BE2C (cell line): Measurements from ENCODE around the gene PSMA2.
"Not testable (repeated sequence)": the region's sequence is repeated elsewhere in the genome, so short reads cannot be mapped to it uniquely, and the experiment has no call there.

Experiments used
- DNase-seq: peaks from one replicate; pipeline ENCODE4 v3.0.0-alpha.2; 2020
- H3K27me3 ChIP-seq: fragments of 250-450 bp; sonication (Bioruptor Pico); 2 replicates; pipeline ENCODE4 v1.5.1; 2020; ENCODE audit warnings: mild to moderate bottlenecking
- H3K36me3 ChIP-seq: fragments of 250-450 bp; sonication (Bioruptor Pico); 2 replicates; pipeline ENCODE4 v1.5.1; 2020; ENCODE audit warnings: mild to moderate bottlenecking
- H3K4me1 ChIP-seq: fragments of 250-450 bp; sonication (Bioruptor Pico); 2 replicates; pipeline ENCODE4 v1.5.1; 2020
- H3K4me3 ChIP-seq: 2 replicates; pipeline ENCODE4 v1.5.1; 2011; ENCODE audit warnings: low read depth, low read length
- H3K9me3 ChIP-seq: fragments of 250-450 bp; sonication (Bioruptor Pico); 2 replicates; pipeline ENCODE4 v1.5.1; 2020
- TF ChIP-seq, protein P1 (sequence below): IDR thresholded peaks from 2 replicates; pipeline ENCODE4 v1.5.1; 2012; ENCODE audit warnings: mild to moderate bottlenecking, low read depth, low read length

Gene PSMA2

DNA sequence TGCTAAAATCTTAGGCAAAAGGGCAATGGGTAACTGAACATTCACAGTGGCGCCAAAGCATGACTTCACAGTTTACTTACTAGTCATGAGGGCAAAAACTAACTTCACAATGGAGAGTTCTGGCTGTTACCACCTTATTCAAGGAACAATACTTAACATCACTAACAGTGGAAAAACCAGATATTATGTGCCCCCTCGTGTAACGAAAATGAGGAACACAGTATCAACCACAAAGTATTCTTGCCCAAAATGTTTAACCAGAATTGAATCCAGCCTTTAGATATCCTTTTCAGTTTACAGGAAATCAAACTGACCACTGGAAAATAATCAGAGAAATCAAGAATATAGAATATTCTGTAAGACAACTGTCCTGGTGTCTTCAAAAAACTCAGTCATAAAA is 29.6 kb downstream of the PSMA2 start:
- H3K4me3 ChIP-seq = no peak overlapping the region
- no peaks in the 10 kb centered on the region for H3K36me3 ChIP-seq
- no peak for DNase-seq
- peaks cover 23% of the 10 kb centered on the region for H3K27me3 ChIP-seq
- H3K4me1 ChIP-seq = no peaks in the 10 kb centered on the region
- H3K9me3 ChIP-seq = no peaks in the 10 kb centered on the region
- TF ChIP-seq, protein P1, sequence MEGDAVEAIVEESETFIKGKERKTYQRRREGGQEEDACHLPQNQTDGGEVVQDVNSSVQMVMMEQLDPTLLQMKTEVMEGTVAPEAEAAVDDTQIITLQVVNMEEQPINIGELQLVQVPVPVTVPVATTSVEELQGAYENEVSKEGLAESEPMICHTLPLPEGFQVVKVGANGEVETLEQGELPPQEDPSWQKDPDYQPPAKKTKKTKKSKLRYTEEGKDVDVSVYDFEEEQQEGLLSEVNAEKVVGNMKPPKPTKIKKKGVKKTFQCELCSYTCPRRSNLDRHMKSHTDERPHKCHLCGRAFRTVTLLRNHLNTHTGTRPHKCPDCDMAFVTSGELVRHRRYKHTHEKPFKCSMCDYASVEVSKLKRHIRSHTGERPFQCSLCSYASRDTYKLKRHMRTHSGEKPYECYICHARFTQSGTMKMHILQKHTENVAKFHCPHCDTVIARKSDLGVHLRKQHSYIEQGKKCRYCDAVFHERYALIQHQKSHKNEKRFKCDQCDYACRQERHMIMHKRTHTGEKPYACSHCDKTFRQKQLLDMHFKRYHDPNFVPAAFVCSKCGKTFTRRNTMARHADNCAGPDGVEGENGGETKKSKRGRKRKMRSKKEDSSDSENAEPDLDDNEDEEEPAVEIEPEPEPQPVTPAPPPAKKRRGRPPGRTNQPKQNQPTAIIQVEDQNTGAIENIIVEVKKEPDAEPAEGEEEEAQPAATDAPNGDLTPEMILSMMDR = no peak

DNA sequence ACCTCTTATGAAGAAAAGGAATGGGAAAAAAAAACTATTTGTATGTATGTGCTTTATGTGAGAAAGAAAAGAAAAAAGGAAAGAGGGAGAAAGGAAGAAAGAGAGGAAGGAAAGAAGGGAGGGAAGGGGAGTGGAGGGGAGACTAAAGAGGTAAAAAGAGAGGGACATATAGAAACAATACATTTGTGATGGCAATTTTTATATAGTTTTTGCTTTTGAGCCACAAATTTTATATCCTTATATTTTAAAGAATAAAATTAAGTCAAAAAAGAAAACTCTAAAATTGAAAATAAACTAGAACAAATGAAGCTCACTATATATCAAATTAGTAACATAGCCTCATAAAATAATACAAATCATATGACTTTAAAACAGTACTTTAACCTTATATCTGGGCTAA is 31.1 kb downstream of the PSMA2 start:
- H3K9me3 ChIP-seq = no peaks in the 10 kb centered on the region
- H3K27me3 ChIP-seq = peaks cover 27% of the 10 kb centered on the region
- H3K36me3 ChIP-seq = no peaks in the 10 kb centered on the region
- no peaks in the 10 kb centered on the region for H3K4me1 ChIP-seq
- TF ChIP-seq, protein P1 = no peak
- no peak for DNase-seq
- no peak overlapping the region for H3K4me3 ChIP-seq

DNA sequence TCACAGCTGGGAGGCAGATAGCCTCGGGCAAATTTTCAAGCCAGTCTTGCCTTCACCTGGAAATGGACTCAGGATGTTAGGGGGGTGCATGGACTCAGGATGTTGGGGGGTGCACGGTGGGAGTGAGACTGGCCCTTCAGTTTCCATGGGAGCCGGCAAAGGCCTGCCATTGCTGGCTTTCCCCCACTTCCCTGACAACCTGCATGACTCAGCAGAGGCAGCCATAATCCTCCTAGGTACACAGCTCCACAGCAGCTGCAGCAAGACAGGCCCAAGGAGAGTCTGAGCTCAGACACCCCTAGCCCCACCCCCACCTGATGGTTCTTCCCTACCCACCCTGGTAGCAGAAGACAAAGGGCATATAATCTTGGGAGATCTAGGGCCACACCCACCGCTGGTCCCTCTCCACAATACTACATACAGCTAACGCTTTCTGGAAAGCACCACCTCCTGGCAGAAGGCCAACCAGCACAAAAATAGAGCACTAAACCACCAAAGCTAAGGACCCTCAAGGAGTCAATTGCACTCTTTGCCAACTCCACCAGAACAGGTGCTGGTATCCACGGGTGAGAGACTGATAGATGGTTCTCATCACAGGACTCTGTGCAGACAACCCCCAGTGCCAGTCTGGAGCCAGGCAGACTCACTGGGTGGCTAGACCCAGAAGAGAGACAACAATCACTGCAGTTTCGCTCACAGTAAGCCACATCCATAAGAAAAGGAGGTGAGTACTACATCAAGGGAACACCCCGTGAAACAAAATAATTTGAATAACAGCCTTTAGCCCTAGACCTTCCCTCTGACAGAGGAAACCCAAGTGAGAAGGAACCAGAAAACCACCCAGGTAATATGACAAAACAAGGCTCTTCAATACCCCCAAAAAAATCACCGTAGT is 38.4 kb downstream of the PSMA2 start:
- no peak for DNase-seq
- Histone ChIP-seq H3K9me3 (no peaks in the 10 kb centered on the region), H3K4me1 (no peaks in the 10 kb centered on the region), H3K36me3 (no peaks in the 10 kb centered on the region), H3K4me3 (no peak overlapping the region), H3K27me3 (peaks cover 10% of the 10 kb centered on the region)
- TF ChIP-seq, protein P1 = no peak

DNA sequence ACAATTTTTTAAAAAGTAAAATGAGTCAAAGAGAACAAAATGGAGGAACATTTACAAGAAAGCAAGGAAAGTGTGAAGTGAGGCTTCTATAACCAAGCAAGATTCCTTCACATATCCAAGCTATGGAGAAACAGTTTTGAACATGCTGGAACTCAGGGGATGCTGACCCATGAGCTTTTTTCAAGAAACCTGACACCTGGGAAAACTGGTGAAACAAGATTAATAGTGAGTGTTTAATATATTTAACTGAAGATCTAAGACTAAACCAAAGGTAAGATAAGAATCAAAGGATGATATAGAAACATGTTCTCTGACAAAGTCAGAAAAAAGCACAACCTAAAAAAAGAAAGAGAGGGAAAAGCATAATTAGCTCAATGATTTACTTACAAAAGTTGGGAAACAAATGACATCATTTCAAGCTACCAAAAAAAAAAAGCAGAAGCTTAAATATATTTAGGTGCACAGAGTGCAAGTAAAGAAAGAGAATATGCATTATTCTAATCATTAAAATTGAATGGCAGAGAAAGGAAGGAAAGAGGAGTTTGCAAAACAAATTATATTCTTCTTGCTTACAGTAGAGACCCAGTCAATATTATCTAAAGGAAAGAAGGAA is 45.0 kb downstream of the PSMA2 start:
- DNase-seq = no peak
- Histone ChIP-seq H3K4me1 (no peaks in the 10 kb centered on the region), H3K9me3 (no peaks in the 10 kb centered on the region), H3K36me3 (no peaks in the 10 kb centered on the region), H3K27me3 (peaks cover 6% of the 10 kb centered on the region; the same call in 1 of the 2 replicates), H3K4me3 (no peak overlapping the region)
- TF ChIP-seq, protein P1 = no peak

DNA sequence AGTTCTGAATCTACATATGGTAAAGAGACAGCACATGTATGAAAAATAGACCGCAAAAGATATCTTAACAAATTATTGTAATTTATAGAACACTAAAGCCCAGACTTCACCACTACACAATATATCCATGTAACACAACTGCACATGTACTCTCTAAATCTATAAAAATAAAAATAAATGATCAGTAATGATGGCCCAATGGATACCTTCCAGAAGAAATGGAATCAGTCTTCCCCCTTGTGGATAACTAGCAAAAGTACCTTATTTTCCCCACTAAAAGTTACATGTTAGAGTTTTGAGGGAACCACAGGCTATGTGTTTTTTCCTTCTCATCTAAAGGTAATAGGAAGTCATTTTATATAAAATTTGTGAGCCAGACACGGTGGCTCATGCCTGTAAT is 45.8 kb downstream of the PSMA2 start:
- H3K9me3 ChIP-seq = no peaks in the 10 kb centered on the region
- no peak for DNase-seq
- peaks cover 6% of the 10 kb centered on the region; the same call in 1 of the 2 replicates for H3K27me3 ChIP-seq
- TF ChIP-seq, protein P1 = peak; percentile 47
- no peaks in the 10 kb centered on the region for H3K4me1 ChIP-seq
- H3K36me3 ChIP-seq = no peaks in the 10 kb centered on the region
- H3K4me3 ChIP-seq = no peak overlapping the region

DNA sequence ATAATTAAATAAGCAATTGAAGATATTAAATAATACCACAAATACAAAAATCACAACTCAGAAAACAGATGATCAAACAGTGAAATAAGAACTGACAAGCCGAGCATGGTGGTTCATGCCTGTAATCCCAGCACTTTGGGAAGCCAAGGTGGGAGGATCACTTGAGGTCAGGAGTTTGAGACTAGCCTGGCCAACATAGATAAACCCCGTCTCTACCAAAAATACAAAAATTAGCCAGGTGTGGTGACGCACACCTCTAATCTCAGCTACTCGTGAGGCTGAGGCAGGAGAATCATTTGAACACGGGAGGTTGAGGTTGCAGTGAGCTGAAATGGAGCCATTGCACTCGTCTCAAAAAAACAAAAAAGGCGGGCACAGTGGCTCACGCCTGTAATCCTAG is 46.8 kb downstream of the PSMA2 start:
- H3K27me3 ChIP-seq, H3K9me3 ChIP-seq, H3K4me1 ChIP-seq, H3K4me3 ChIP-seq, DNase-seq, H3K36me3 ChIP-seq: not testable (repeated sequence)
